ENCODE measurements around the gene DSCAML1. TPM values are rescaled to one million over a fixed set of nuclear protein-coding genes. Genes with fewer than 3 reads are reported as not detected.

Gene DSCAML1
- total RNA-seq, 1 donor from 2014 or later: 1.4 TPM

- DNase-seq (ENCODE audit: low spot score) (no peak), ATAC-seq (no peak)
These were observed 234.9 kb downstream of the DSCAML1 start for GRCh38 chr11:117562136-117562535.

GRCh38 chr11:117560780-117561530 is 236.1 kb downstream of the DSCAML1 start:
- DNase-seq (ENCODE audit: low spot score): no peak
- ATAC-seq: no peak

- ATAC-seq: no peak
- no peak for DNase-seq (ENCODE audit: low spot score)
These were observed 237.3 kb downstream of the DSCAML1 start for GRCh38 chr11:117559698-117560097.

- DNase-seq (ENCODE audit: low spot score): no peak
- no peak for ATAC-seq
These were observed 239.7 kb downstream of the DSCAML1 start for GRCh38 chr11:117557361-117557760.

GRCh38 chr11:117554601-117555333 is 242.2 kb downstream of the DSCAML1 start:
- ATAC-seq: no peak
- DNase-seq (ENCODE audit: low spot score): no peak

- ATAC-seq: no peak
- DNase-seq (ENCODE audit: low spot score): no peak
These were observed 244.4 kb downstream of the DSCAML1 start for GRCh38 chr11:117552626-117553025.

- ATAC-seq (no peak), DNase-seq (ENCODE audit: low spot score) (no peak)
These were observed 245.2 kb downstream of the DSCAML1 start for GRCh38 chr11:117551761-117552343.

- no peak for ATAC-seq
- no peak for DNase-seq (ENCODE audit: low spot score)
These were observed 246.6 kb downstream of the DSCAML1 start for GRCh38 chr11:117550466-117550865.

- DNase-seq (ENCODE audit: low spot score) (no peak), ATAC-seq (no peak)
These were observed 247.6 kb downstream of the DSCAML1 start for GRCh38 chr11:117549417-117549816.

- DNase-seq (ENCODE audit: low spot score) (no peak), ATAC-seq (no peak)
These were observed 248.1 kb downstream of the DSCAML1 start for GRCh38 chr11:117548876-117549275.

GRCh38 chr11:117547946-117548345 is 249.1 kb downstream of the DSCAML1 start:
- DNase-seq (ENCODE audit: low spot score): no peak

GRCh38 chr11:117547195-117547850 is 249.7 kb downstream of the DSCAML1 start:
- DNase-seq (ENCODE audit: low spot score): no peak
- ATAC-seq: no peak

More at GRCh38 chr11:117547946-117548345, 249.1 kb downstream of the DSCAML1 start:
- ATAC-seq: no peak

- DNase-seq (ENCODE audit: low spot score) (no peak), ATAC-seq (no peak)
These were observed 250.4 kb downstream of the DSCAML1 start for GRCh38 chr11:117546431-117547194.

GRCh38 chr11:117545706-117546105 is 251.3 kb downstream of the DSCAML1 start:
- DNase-seq (ENCODE audit: low spot score) (no peak), ATAC-seq (no peak)

- DNase-seq (ENCODE audit: low spot score) (no peak), ATAC-seq (no peak)
These were observed 252.8 kb downstream of the DSCAML1 start for GRCh38 chr11:117544130-117544800.

- no peak for ATAC-seq
- DNase-seq (ENCODE audit: low spot score): no peak
These were observed 255.8 kb downstream of the DSCAML1 start for GRCh38 chr11:117541211-117541610.

- no peak for ATAC-seq
- DNase-seq (ENCODE audit: low spot score): no peak
These were observed 258.5 kb downstream of the DSCAML1 start for GRCh38 chr11:117538263-117539135.

GRCh38 chr11:117535850-117536411 is 261.1 kb downstream of the DSCAML1 start:
- DNase-seq (ENCODE audit: low spot score): no peak
- no peak for ATAC-seq
